NCI-H1694 (cell line): ENCODE data around the gene FMN1.

Experiments
- DNase-seq: peaks from one replicate; lab custom pipeline; 2025; lab: John Stamatoyannopoulos, UW

Gene FMN1

GRCh38 chr15:32919749-32920414 lies 274.6 kb downstream of the FMN1 start:
- DNase-seq: no peak

- no peak for DNase-seq
These were observed 276.0 kb downstream of the FMN1 start for GRCh38 chr15:32918547-32918946.

GRCh38 chr15:32910839-32911238 lies 283.7 kb downstream of the FMN1 start:
- no peak for DNase-seq

GRCh38 chr15:32909431-32909830 lies 285.1 kb downstream of the FMN1 start:
- no peak for DNase-seq

- no peak for DNase-seq
These were observed 285.6 kb downstream of the FMN1 start for GRCh38 chr15:32908872-32909271.

- no peak for DNase-seq
These were observed 286.2 kb downstream of the FMN1 start for GRCh38 chr15:32908135-32908801.

GRCh38 chr15:32905481-32905880 lies 289.0 kb downstream of the FMN1 start:
- DNase-seq: no peak

- DNase-seq: no peak
These were observed 290.1 kb downstream of the FMN1 start for GRCh38 chr15:32904448-32904847.

GRCh38 chr15:32903591-32904290 lies 290.8 kb downstream of the FMN1 start:
- no peak for DNase-seq

- DNase-seq: no peak
These were observed 292.5 kb downstream of the FMN1 start for GRCh38 chr15:32901995-32902394.

- no peak for DNase-seq
These were observed 293.3 kb downstream of the FMN1 start for GRCh38 chr15:32901192-32901591.

GRCh38 chr15:32899126-32899596 lies 295.4 kb downstream of the FMN1 start:
- no peak for DNase-seq

GRCh38 chr15:32898414-32898813 lies 296.1 kb downstream of the FMN1 start:
- DNase-seq: no peak

GRCh38 chr15:32893421-32893820 lies 301.1 kb downstream of the FMN1 start:
- DNase-seq: no peak

- no peak for DNase-seq
These were observed 305.3 kb downstream of the FMN1 start for GRCh38 chr15:32889214-32889613.

GRCh38 chr15:32888221-32888761 lies 306.2 kb downstream of the FMN1 start:
- DNase-seq: no peak

GRCh38 chr15:32887090-32887489 lies 307.4 kb downstream of the FMN1 start:
- DNase-seq: no peak

GRCh38 chr15:32886459-32886858 lies 308.1 kb downstream of the FMN1 start:
- no peak for DNase-seq

GRCh38 chr15:32885713-32886112 lies 308.8 kb downstream of the FMN1 start:
- DNase-seq: no peak

- no peak for DNase-seq
These were observed 310.4 kb downstream of the FMN1 start for GRCh38 chr15:32884146-32884545.

- no peak for DNase-seq
These were observed 311.6 kb downstream of the FMN1 start for GRCh38 chr15:32882955-32883354.

- DNase-seq: no peak
These were observed 313.0 kb downstream of the FMN1 start for GRCh38 chr15:32881528-32881927.

GRCh38 chr15:32880642-32881041 lies 313.9 kb downstream of the FMN1 start:
- no peak for DNase-seq
